ENCODE data around the gene MAGI2. TPM values are rescaled to one million over a fixed set of nuclear protein-coding genes. Genes with fewer than 3 reads are reported as not detected.

Gene MAGI2
- total RNA-seq, 2 donors from 2014 or later: 10.3 to 19.2 TPM

GRCh38 chr7:78112488-78112887 lies 1341.0 kb downstream of the MAGI2 start:
- Histone ChIP-seq H3K4me3 (ENCODE audit: low read length) (no peak overlapping the region), H3K36me3 (ENCODE audit: control insufficient read depth, insufficient read depth, low read length) (no peaks in the 10 kb centered on the region), H3K27me3 (ENCODE audit: control insufficient read depth, insufficient read depth, low read length, poor library complexity, severe bottlenecking) (no peaks in the 10 kb centered on the region), H3K27ac (ENCODE audit: low read depth, low read length) (no peak overlapping the region), H3K9me3 (ENCODE audit: control insufficient read depth, low read length) (no peaks in the 10 kb centered on the region), H3K4me1 (ENCODE audit: control insufficient read depth, insufficient read depth, low read length) (no peaks in the 10 kb centered on the region), H3K9ac (ENCODE audit: extremely low read depth, low read length, poor library complexity, severe bottlenecking) (no peak overlapping the region)
- Mint-ChIP-seq H3K4me1 (peaks cover 25% of the 10 kb centered on the region), H3K36me3 (ENCODE audit: low read depth) (no peaks in the 10 kb centered on the region), H3K9me3 (no peaks in the 10 kb centered on the region), H3K4me3 (no peak overlapping the region), H3K27ac (no peak overlapping the region), H3K27me3 (ENCODE audit: insufficient read depth) (no peaks in the 10 kb centered on the region)
- no peak for DNase-seq
- 94 to 98% methylated on average over 5 of the region's 5 CpGs for WGBS, 2 experiments (ENCODE audit: insufficient coverage in 1 of 2, insufficient read length in 1 of 2)
- TF ChIP-seq CTCF (conservative IDR thresholded peaks at IDR 0.05): no peak

- H3K9me3 Mint-ChIP-seq: no peaks in the 10 kb centered on the region
- no peak overlapping the region for H3K27ac Mint-ChIP-seq
- no peaks in the 10 kb centered on the region for H3K27me3 ChIP-seq (ENCODE audit: control insufficient read depth, insufficient read depth, low read length, poor library complexity, severe bottlenecking)
- no peak overlapping the region for H3K9ac ChIP-seq (ENCODE audit: extremely low read depth, low read length, poor library complexity, severe bottlenecking)
- peak; percentile 50 for DNase-seq
- no peak overlapping the region for H3K4me3 ChIP-seq (ENCODE audit: low read length)
- H3K4me3 Mint-ChIP-seq: no peak overlapping the region
- no peak for TF ChIP-seq CTCF (conservative IDR thresholded peaks at IDR 0.05)
- no peaks in the 10 kb centered on the region for H3K4me1 ChIP-seq (ENCODE audit: control insufficient read depth, insufficient read depth, low read length)
- H3K27ac ChIP-seq (ENCODE audit: low read depth, low read length): peak overlapping the region; percentile 13
- peaks cover 6% of the 10 kb centered on the region for H3K9me3 ChIP-seq (ENCODE audit: control insufficient read depth, low read length)
- no peaks in the 10 kb centered on the region for H3K36me3 Mint-ChIP-seq (ENCODE audit: low read depth)
- 38 to 60% methylated on average over 1 to 3 of the region's 3 CpGs for WGBS, 2 experiments (ENCODE audit: insufficient coverage in 1 of 2, insufficient read length in 1 of 2)
- H3K4me1 Mint-ChIP-seq: peaks cover 25% of the 10 kb centered on the region
- H3K36me3 ChIP-seq (ENCODE audit: control insufficient read depth, insufficient read depth, low read length): no peaks in the 10 kb centered on the region
- no peaks in the 10 kb centered on the region for H3K27me3 Mint-ChIP-seq (ENCODE audit: insufficient read depth)
Measured at GRCh38 chr7:78111386-78111785, 1342.1 kb downstream of the MAGI2 start.

- Mint-ChIP-seq H3K27ac (no peak overlapping the region), H3K4me3 (no peak overlapping the region), H3K36me3 (ENCODE audit: low read depth) (no peaks in the 10 kb centered on the region), H3K4me1 (no peaks in the 10 kb centered on the region), H3K9me3 (no peaks in the 10 kb centered on the region), H3K27me3 (ENCODE audit: insufficient read depth) (no peaks in the 10 kb centered on the region)
- WGBS, 2 experiments (ENCODE audit: insufficient coverage in 1 of 2, insufficient read length in 1 of 2): 86 to 95% methylated on average over 3 to 4 of the region's 4 CpGs
- no peak overlapping the region for H3K27ac ChIP-seq (ENCODE audit: low read depth, low read length)
- no peak overlapping the region for H3K4me3 ChIP-seq (ENCODE audit: low read length)
- no peaks in the 10 kb centered on the region for H3K4me1 ChIP-seq (ENCODE audit: control insufficient read depth, insufficient read depth, low read length)
- DNase-seq: no peak
- H3K36me3 ChIP-seq (ENCODE audit: control insufficient read depth, insufficient read depth, low read length): no peaks in the 10 kb centered on the region
- TF ChIP-seq CTCF (conservative IDR thresholded peaks at IDR 0.05): no peak
- H3K9me3 ChIP-seq (ENCODE audit: control insufficient read depth, low read length): peaks cover 6% of the 10 kb centered on the region
- H3K27me3 ChIP-seq (ENCODE audit: control insufficient read depth, insufficient read depth, low read length, poor library complexity, severe bottlenecking): no peaks in the 10 kb centered on the region
- H3K9ac ChIP-seq (ENCODE audit: extremely low read depth, low read length, poor library complexity, severe bottlenecking): no peak overlapping the region
Measured at GRCh38 chr7:78103475-78103874, 1350.0 kb downstream of the MAGI2 start.
